Parathyroid adenoma (tissue), 2 donors: ENCODE measurements around the gene TEAD4.
"Not testable (repeated sequence)": the region's sequence is repeated elsewhere in the genome, so short reads cannot be mapped to it uniquely, and the experiment has no call there.

Experiments used
- H2AFZ ChIP-seq: fragments of 300-600 bp; sonication (generic); one replicate; pipeline ENCODE4 v1.7.0; 2017; ENCODE audit warnings: antibody characterized with exemption, mild to moderate bottlenecking
- H3K27ac ChIP-seq: fragments of 300-600 bp; sonication (generic); one replicate; pipeline ENCODE4 v1.7.0; 2017
- H3K27me3 ChIP-seq: fragments of 300-600 bp; sonication (generic); one replicate; pipeline ENCODE4 v1.7.0; 2017; ENCODE audit warnings: low read length; ENCODE audit not compliant: control insufficient read depth, insufficient read depth
- H3K36me3 ChIP-seq: fragments of 300-600 bp; sonication (generic); one replicate; pipeline ENCODE4 v1.7.0; 2017; ENCODE audit warnings: low read length; ENCODE audit not compliant: control insufficient read depth, insufficient read depth
- H3K4me1 ChIP-seq: fragments of 300-600 bp; sonication (generic); one replicate; pipeline ENCODE4 v1.7.0; 2017; ENCODE audit warnings: control low read depth
- H3K4me2 ChIP-seq: fragments of 300-600 bp; sonication (generic); one replicate; pipeline ENCODE4 v1.7.0; 2017; ENCODE audit warnings: low read length
- H3K4me3 ChIP-seq: fragments of 300-600 bp; sonication (generic); one replicate; pipeline ENCODE4 v1.7.0; 2017; ENCODE audit warnings: low read depth, low read length
- H3K79me2 ChIP-seq: fragments of 300-600 bp; sonication (generic); one replicate; pipeline ENCODE4 v1.7.0; 2017; ENCODE audit warnings: control low read depth
- H3K9ac ChIP-seq: fragments of 300-600 bp; sonication (generic); one replicate; pipeline ENCODE4 v1.7.0; 2017; ENCODE audit warnings: mild to moderate bottlenecking
- H3K9me3 ChIP-seq: fragments of 300-600 bp; sonication (generic); one replicate; pipeline ENCODE4 v1.7.0; 2017; ENCODE audit warnings: low read length; ENCODE audit not compliant: control insufficient read depth
- CTCF ChIP-seq: fragments of 300-600 bp; sonication (generic); IDR thresholded peaks from one replicate; pipeline ENCODE4 v1.7.0; 2017; ENCODE audit warnings: antibody characterized with exemption, mild to moderate bottlenecking
- donor health status: primary hyperparathyroidism.

Gene TEAD4

GRCh38 chr12:3055704-3056467, 96.7 kb downstream of the TEAD4 start:
- Histone ChIP-seq H3K9ac (no peak overlapping the region), H3K4me3 (no peak overlapping the region), H3K27me3 (no peaks in the 10 kb centered on the region), H2AFZ (peak overlapping the region; percentile 23), H3K4me2 (no peak overlapping the region), H3K79me2 (no peaks in the 10 kb centered on the region), H3K9me3 (no peaks in the 10 kb centered on the region), H3K4me1 (peaks cover 17% of the 10 kb centered on the region), H3K27ac (no peak overlapping the region), H3K36me3 (no peaks in the 10 kb centered on the region)
- no peak for TF ChIP-seq CTCF

DNA sequence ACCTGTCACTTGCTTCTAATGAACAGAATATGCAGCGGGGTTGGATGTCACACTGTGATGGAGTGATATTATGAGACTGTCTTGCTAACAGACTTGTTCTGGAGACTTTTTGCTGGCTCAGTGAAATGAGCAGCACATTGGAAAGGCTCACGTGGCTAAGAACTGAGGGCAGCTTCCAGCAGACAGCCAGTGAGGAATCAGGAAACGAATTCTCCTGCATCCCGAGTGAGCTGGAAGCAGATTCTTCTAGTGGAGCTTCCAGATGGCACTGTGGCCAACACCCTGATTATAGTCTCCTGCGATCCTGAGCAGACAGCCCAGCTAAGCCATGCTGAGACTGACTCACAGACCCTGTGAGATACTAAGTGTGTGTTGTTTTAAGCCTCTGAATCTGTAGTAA, 101.9 kb downstream of the TEAD4 start:
- Histone ChIP-seq H3K36me3 (no peaks in the 10 kb centered on the region), H3K4me2 (peak overlapping the region; percentile 10), H2AFZ (peak overlapping the region; percentile 35), H3K9ac (no peak overlapping the region), H3K4me3 (peak overlapping the region; percentile 5), H3K27me3 (no peaks in the 10 kb centered on the region), H3K27ac (peak overlapping the region; percentile 81), H3K4me1 (peaks cover 40% of the 10 kb centered on the region), H3K79me2 (no peaks in the 10 kb centered on the region), H3K9me3 (no peaks in the 10 kb centered on the region)
- no peak for TF ChIP-seq CTCF

DNA sequence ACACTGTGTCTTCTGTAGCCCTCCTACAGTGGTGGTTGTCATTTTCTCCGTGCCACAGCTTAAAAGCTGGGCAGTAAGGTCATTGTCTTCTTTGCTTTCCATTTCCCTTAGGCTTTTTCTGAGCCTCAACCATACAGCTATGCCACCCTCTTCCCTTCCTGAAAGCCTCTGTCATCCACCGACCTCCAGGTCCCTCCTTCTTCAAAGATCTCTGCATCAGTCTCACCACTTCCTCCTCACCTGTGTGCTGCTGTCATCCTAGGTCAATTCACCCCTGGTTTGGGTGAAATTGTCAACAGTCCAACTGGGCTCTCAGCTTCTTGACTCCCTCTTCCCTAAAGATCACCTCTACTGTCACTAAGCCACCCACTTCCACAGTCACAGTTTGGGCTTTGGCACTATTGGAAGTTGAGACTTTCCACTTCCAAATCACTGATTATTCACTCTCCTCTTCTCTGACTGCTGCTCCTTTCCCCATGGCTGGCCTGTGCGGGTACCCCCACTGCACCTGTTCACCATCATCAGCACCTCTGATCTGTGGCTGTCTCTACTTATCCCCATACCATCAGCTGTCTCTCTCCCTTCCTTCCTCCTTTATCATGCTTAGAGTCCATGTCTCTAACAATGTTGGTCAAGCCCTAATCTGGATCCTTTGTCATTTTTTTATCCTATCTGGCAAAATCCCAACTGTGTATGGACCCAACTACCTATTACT, 102.5 kb downstream of the TEAD4 start:
- peak overlapping the region; percentile 35 for H2AFZ ChIP-seq
- TF ChIP-seq CTCF, result no peak
- no peaks in the 10 kb centered on the region for H3K9me3 ChIP-seq
- no peaks in the 10 kb centered on the region for H3K27me3 ChIP-seq
- peaks cover 45% of the 10 kb centered on the region for H3K4me1 ChIP-seq
- no peak overlapping the region for H3K4me3 ChIP-seq
- H3K27ac ChIP-seq, result peak overlapping the region; percentile 81
- no peak overlapping the region for H3K9ac ChIP-seq
- no peaks in the 10 kb centered on the region for H3K36me3 ChIP-seq
- H3K4me2 ChIP-seq, result peak overlapping the region; percentile 10
- H3K79me2 ChIP-seq, result no peaks in the 10 kb centered on the region

DNA sequence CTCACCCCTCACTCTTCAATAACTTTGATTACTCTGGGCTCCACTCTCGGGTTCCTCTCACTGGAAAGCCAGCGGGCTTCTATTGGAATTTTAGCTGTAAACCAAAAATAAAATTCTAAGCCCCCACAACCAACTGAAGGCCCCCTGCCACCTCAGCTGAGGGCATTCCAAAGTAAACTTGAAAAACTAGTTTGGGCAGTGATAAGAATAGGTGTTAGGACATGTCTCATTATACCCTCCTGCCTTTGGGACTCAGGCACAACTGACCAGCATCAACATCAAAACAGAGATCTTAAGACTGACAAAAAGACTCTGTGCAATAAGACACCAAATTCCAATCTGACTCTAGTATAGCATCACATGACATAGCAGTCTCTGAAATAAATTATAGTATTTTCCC, 106.1 kb downstream of the TEAD4 start:
- H3K4me3 ChIP-seq, result peak overlapping the region; percentile 47
- H2AFZ ChIP-seq, result no peak overlapping the region
- no peak overlapping the region for H3K9ac ChIP-seq
- no peaks in the 10 kb centered on the region for H3K27me3 ChIP-seq
- H3K9me3 ChIP-seq, result no peaks in the 10 kb centered on the region
- TF ChIP-seq CTCF, result no peak
- H3K4me1 ChIP-seq, result peaks cover 72% of the 10 kb centered on the region
- H3K36me3 ChIP-seq, result no peaks in the 10 kb centered on the region
- peak overlapping the region; percentile 95 for H3K27ac ChIP-seq
- H3K79me2 ChIP-seq, result no peaks in the 10 kb centered on the region
- H3K4me2 ChIP-seq, result peak overlapping the region; percentile 67

- peaks cover 67% of the 10 kb centered on the region for H3K4me1 ChIP-seq
- not testable (repeated sequence) for H3K79me2 ChIP-seq, H3K9ac ChIP-seq, H3K9me3 ChIP-seq, H3K27me3 ChIP-seq, H2AFZ ChIP-seq, H3K36me3 ChIP-seq
- peak overlapping the region; percentile 67 for H3K4me2 ChIP-seq
- H3K27ac ChIP-seq, result peak overlapping the region; percentile 95
- H3K4me3 ChIP-seq, result peak overlapping the region; percentile 47
These were observed 106.6 kb downstream of the TEAD4 start for GRCh38 chr12:3065846-3066245.
